Measurements from ENCODE around the gene LZTR1.
A peak's percentile ranks its signal among the peaks of the same experiment; 100 is the strongest.

Gene LZTR1

GRCh38 chr22:20979940-20980453, 2.1 kb upstream of the LZTR1 start:
- no peaks in the 10 kb centered on the region for H3K27me3 ChIP-seq (ENCODE audit: control insufficient read depth in 1 of 2, insufficient read depth in 2 of 2, low read length in 2 of 2)
- H3K4me3 ChIP-seq (ENCODE audit: low read depth in 1 of 2, low read length in 2 of 2), result peak overlapping the region in 1 of 2 donors; percentile 49
- H3K36me3 ChIP-seq (ENCODE audit: insufficient read depth, low read length), result peaks cover 8% of the 10 kb centered on the region
- H3K9ac ChIP-seq (ENCODE audit: low read length), result peak overlapping the region; percentile 37
- peaks cover 30% of the 10 kb centered on the region for H3K4me1 ChIP-seq (ENCODE audit: insufficient read depth, low read length)
- H3K27ac ChIP-seq (ENCODE audit: low read depth, low read length), result peak overlapping the region; percentile 43
- no peaks in the 10 kb centered on the region for H3K9me3 ChIP-seq (ENCODE audit: low read length)

GRCh38 chr22:20980523-20980922, 1.6 kb upstream of the LZTR1 start:
- Histone ChIP-seq H3K4me1 (ENCODE audit: insufficient read depth, low read length) (peaks cover 30% of the 10 kb centered on the region), H3K9me3 (ENCODE audit: low read length) (no peaks in the 10 kb centered on the region), H3K9ac (ENCODE audit: low read length) (no peak overlapping the region), H3K27me3 (ENCODE audit: control insufficient read depth in 1 of 2, insufficient read depth in 2 of 2, low read length in 2 of 2) (no peaks in the 10 kb centered on the region), H3K36me3 (ENCODE audit: insufficient read depth, low read length) (peaks cover 10% of the 10 kb centered on the region), H3K27ac (ENCODE audit: low read depth, low read length) (no peak overlapping the region), H3K4me3 (ENCODE audit: low read depth in 1 of 2, low read length in 2 of 2) (peak overlapping the region in 1 of 2 donors; percentile 49)

GRCh38 chr22:20980938-20981722, 967 bp upstream of the LZTR1 start:
- Histone ChIP-seq H3K4me3 (ENCODE audit: low read depth in 1 of 2, low read length in 2 of 2) (peak overlapping the region; percentile 79 to 89), H3K9me3 (ENCODE audit: low read length) (no peaks in the 10 kb centered on the region), H3K27ac (ENCODE audit: low read depth, low read length) (peak overlapping the region; percentile 96), H3K27me3 (ENCODE audit: control insufficient read depth in 1 of 2, insufficient read depth in 2 of 2, low read length in 2 of 2) (no peaks in the 10 kb centered on the region), H3K9ac (ENCODE audit: low read length) (peak overlapping the region; percentile 89), H3K4me1 (ENCODE audit: insufficient read depth, low read length) (peaks cover 30% of the 10 kb centered on the region), H3K36me3 (ENCODE audit: insufficient read depth, low read length) (peaks cover 17% of the 10 kb centered on the region)

GRCh38 chr22:20982563-20982882, 426 bp downstream of the LZTR1 start:
- peak overlapping the region; percentile 82 for H3K9ac ChIP-seq (ENCODE audit: low read length)
- peak overlapping the region; percentile 79 to 89 for H3K4me3 ChIP-seq (ENCODE audit: low read depth in 1 of 2, low read length in 2 of 2)

GRCh38 chr22:20983081-20983771, 1.1 kb downstream of the LZTR1 start:
- H3K9me3 ChIP-seq (ENCODE audit: low read length), result no peaks in the 10 kb centered on the region
- H3K4me3 ChIP-seq (ENCODE audit: low read depth in 1 of 2, low read length in 2 of 2), result peak overlapping the region in 1 of 2 donors; percentile 89
- H3K36me3 ChIP-seq (ENCODE audit: insufficient read depth, low read length), result peaks cover 33% of the 10 kb centered on the region
- no peaks in the 10 kb centered on the region for H3K27me3 ChIP-seq (ENCODE audit: control insufficient read depth in 1 of 2, insufficient read depth in 2 of 2, low read length in 2 of 2)
- peak overlapping the region; percentile 96 for H3K27ac ChIP-seq (ENCODE audit: low read depth, low read length)
- peak overlapping the region; percentile 82 for H3K9ac ChIP-seq (ENCODE audit: low read length)
- H3K4me1 ChIP-seq (ENCODE audit: insufficient read depth, low read length), result peaks cover 30% of the 10 kb centered on the region

More at GRCh38 chr22:20982563-20982882, 426 bp downstream of the LZTR1 start:
- Histone ChIP-seq H3K27ac (ENCODE audit: low read depth, low read length) (peak overlapping the region; percentile 96), H3K4me1 (ENCODE audit: insufficient read depth, low read length) (peaks cover 30% of the 10 kb centered on the region), H3K9me3 (ENCODE audit: low read length) (no peaks in the 10 kb centered on the region), H3K36me3 (ENCODE audit: insufficient read depth, low read length) (peaks cover 26% of the 10 kb centered on the region), H3K27me3 (ENCODE audit: control insufficient read depth in 1 of 2, insufficient read depth in 2 of 2, low read length in 2 of 2) (no peaks in the 10 kb centered on the region)

GRCh38 chr22:20985720-20986119, 3.6 kb downstream of the LZTR1 start:
- no peak overlapping the region for H3K27ac ChIP-seq (ENCODE audit: low read depth, low read length)
- H3K9ac ChIP-seq (ENCODE audit: low read length), result no peak overlapping the region
- peaks cover 41% of the 10 kb centered on the region for H3K36me3 ChIP-seq (ENCODE audit: insufficient read depth, low read length)
- H3K27me3 ChIP-seq (ENCODE audit: control insufficient read depth in 1 of 2, insufficient read depth in 2 of 2, low read length in 2 of 2), result no peaks in the 10 kb centered on the region
- no peak overlapping the region for H3K4me3 ChIP-seq (ENCODE audit: low read depth in 1 of 2, low read length in 2 of 2)
- no peaks in the 10 kb centered on the region for H3K9me3 ChIP-seq (ENCODE audit: low read length)
- peaks cover 17% of the 10 kb centered on the region for H3K4me1 ChIP-seq (ENCODE audit: insufficient read depth, low read length)

GRCh38 chr22:20986365-20986764, 4.3 kb downstream of the LZTR1 start:
- Histone ChIP-seq H3K4me1 (ENCODE audit: insufficient read depth, low read length) (peaks cover 11% of the 10 kb centered on the region), H3K9me3 (ENCODE audit: low read length) (no peaks in the 10 kb centered on the region), H3K27me3 (ENCODE audit: control insufficient read depth in 1 of 2, insufficient read depth in 2 of 2, low read length in 2 of 2) (no peaks in the 10 kb centered on the region), H3K9ac (ENCODE audit: low read length) (no peak overlapping the region), H3K36me3 (ENCODE audit: insufficient read depth, low read length) (peaks cover 48% of the 10 kb centered on the region), H3K27ac (ENCODE audit: low read depth, low read length) (no peak overlapping the region), H3K4me3 (ENCODE audit: low read depth in 1 of 2, low read length in 2 of 2) (no peak overlapping the region)

GRCh38 chr22:20987375-20987774, 5.3 kb downstream of the LZTR1 start:
- Histone ChIP-seq H3K27me3 (ENCODE audit: control insufficient read depth in 1 of 2, insufficient read depth in 2 of 2, low read length in 2 of 2) (no peaks in the 10 kb centered on the region), H3K36me3 (ENCODE audit: insufficient read depth, low read length) (peaks cover 58% of the 10 kb centered on the region), H3K27ac (ENCODE audit: low read depth, low read length) (no peak overlapping the region), H3K4me1 (ENCODE audit: insufficient read depth, low read length) (peaks cover 9% of the 10 kb centered on the region), H3K9ac (ENCODE audit: low read length) (no peak overlapping the region), H3K4me3 (ENCODE audit: low read depth in 1 of 2, low read length in 2 of 2) (no peak overlapping the region), H3K9me3 (ENCODE audit: low read length) (no peaks in the 10 kb centered on the region)

- no peak overlapping the region for H3K9ac ChIP-seq (ENCODE audit: low read length)
- H3K9me3 ChIP-seq (ENCODE audit: low read length), result no peaks in the 10 kb centered on the region
- H3K4me3 ChIP-seq (ENCODE audit: low read depth in 1 of 2, low read length in 2 of 2), result no peak overlapping the region
- no peak overlapping the region for H3K27ac ChIP-seq (ENCODE audit: low read depth, low read length)
- no peaks in the 10 kb centered on the region for H3K27me3 ChIP-seq (ENCODE audit: control insufficient read depth in 1 of 2, insufficient read depth in 2 of 2, low read length in 2 of 2)
- peaks cover 64% of the 10 kb centered on the region for H3K36me3 ChIP-seq (ENCODE audit: insufficient read depth, low read length)
- no peaks in the 10 kb centered on the region for H3K4me1 ChIP-seq (ENCODE audit: insufficient read depth, low read length)
These were observed 6.7 kb downstream of the LZTR1 start for GRCh38 chr22:20988573-20989322.

- Histone ChIP-seq H3K36me3 (ENCODE audit: insufficient read depth, low read length) (peaks cover 63% of the 10 kb centered on the region), H3K9me3 (ENCODE audit: low read length) (no peaks in the 10 kb centered on the region), H3K27me3 (ENCODE audit: control insufficient read depth in 1 of 2, insufficient read depth in 2 of 2, low read length in 2 of 2) (no peaks in the 10 kb centered on the region), H3K9ac (ENCODE audit: low read length) (no peak overlapping the region), H3K4me1 (ENCODE audit: insufficient read depth, low read length) (no peaks in the 10 kb centered on the region), H3K27ac (ENCODE audit: low read depth, low read length) (no peak overlapping the region), H3K4me3 (ENCODE audit: low read depth in 1 of 2, low read length in 2 of 2) (no peak overlapping the region)
These were observed 7.4 kb downstream of the LZTR1 start for GRCh38 chr22:20989323-20990138.
